WI38 (cell line): ENCODE data around the gene PBX1.
A peak's percentile ranks its signal among the peaks of the same experiment; 100 is the strongest.

Experiments
- H3K4me3 ChIP-seq: 2 replicates; pipeline ENCODE4 v1.5.1; 2011; ENCODE audit warnings: low read depth, mild to moderate bottlenecking, control low read depth, low read length
- TF ChIP-seq, protein P1 (sequence below): IDR thresholded peaks from 2 replicates; pipeline ENCODE4 v1.5.1; 2012; ENCODE audit warnings: low read depth, mild to moderate bottlenecking, control low read depth, low read length

The PBX1 gene

DNA sequence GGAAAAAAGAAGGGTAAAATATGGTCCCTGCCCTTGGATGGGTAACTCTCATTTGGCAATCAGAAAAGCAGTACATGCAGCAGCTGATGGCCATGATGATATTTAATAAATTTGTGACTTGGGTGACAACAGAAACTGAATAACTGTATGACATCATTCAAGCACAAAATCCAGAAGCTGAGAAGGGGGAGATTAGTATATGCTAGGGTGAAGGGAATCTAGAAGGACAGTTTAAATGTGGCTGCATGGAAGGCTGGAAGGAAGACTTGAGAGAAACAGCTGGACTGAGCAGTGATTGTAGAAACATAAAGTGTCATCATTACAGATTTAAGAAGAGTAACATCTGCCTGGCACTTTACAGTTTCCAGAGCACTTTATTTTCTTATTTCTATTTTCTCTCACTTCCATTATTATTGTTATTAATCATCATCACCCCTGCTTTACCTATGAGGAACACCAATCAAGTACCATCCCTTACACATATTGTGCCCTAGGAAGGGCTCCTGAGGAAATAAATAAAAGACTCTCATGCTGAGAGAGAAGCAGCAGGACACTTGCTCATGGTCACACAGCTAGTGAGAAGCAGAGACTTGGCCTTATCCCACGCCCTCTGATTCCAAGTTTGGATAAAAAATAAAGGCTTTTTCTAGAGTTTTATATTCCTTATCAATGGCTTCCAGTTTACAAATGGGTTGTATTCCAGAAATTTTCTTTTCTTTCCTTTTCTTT lies 207.2 kb downstream of the PBX1 start:
- H3K4me3 ChIP-seq = no peak overlapping the region
- TF ChIP-seq, protein P1, sequence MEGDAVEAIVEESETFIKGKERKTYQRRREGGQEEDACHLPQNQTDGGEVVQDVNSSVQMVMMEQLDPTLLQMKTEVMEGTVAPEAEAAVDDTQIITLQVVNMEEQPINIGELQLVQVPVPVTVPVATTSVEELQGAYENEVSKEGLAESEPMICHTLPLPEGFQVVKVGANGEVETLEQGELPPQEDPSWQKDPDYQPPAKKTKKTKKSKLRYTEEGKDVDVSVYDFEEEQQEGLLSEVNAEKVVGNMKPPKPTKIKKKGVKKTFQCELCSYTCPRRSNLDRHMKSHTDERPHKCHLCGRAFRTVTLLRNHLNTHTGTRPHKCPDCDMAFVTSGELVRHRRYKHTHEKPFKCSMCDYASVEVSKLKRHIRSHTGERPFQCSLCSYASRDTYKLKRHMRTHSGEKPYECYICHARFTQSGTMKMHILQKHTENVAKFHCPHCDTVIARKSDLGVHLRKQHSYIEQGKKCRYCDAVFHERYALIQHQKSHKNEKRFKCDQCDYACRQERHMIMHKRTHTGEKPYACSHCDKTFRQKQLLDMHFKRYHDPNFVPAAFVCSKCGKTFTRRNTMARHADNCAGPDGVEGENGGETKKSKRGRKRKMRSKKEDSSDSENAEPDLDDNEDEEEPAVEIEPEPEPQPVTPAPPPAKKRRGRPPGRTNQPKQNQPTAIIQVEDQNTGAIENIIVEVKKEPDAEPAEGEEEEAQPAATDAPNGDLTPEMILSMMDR = no peak

DNA sequence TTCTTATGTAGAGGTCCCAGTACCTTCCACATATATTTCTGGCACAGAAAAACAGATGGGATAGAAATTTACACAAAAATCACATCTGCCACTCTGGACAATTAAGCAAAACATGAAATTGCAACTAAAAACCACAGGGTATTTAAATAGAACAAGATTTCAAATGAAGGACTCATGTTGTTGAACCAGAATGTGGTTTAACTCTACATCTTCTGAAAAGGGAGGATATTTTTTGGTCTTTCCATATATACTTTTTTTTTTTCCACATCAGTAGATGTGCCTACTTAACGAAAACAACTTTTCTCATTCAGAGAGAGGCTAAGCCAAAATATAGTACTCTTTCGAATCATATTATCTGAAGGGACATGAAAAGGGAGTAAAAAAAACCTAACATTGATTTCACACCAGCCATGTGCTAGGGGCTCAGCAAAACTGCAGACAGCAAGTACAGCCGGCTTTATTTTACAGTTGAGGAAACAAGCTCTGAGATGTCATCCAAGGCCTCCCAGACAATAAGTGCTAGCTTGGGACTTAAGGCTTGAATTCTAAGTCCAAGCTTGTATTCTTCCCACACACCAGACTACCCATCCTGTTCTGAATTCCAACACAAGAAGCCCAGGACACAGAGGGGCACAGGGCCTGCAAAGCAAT lies 208.9 kb downstream of the PBX1 start:
- TF ChIP-seq, protein P1 = no peak
- no peak overlapping the region for H3K4me3 ChIP-seq

DNA sequence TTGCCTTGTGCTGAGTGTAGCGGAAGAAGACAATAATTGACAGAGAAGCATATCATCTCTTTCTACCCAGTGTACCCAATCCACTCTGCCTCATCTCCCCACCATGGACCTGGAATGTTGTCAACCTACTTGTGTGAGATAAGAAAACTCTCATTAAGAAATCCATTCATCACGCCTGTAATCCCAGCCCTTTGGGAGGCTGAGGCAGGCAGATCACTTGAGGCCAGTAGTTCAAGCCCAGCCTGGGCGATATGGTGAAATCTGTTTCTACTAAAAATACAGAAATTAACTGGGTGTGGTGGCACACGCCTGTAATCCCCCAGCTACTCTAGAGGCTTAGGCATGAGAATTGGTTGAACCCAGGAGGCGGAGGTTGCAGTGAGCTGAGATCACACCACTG lies 209.6 kb downstream of the PBX1 start:
- no peak overlapping the region for H3K4me3 ChIP-seq
- TF ChIP-seq, protein P1 = no peak

DNA sequence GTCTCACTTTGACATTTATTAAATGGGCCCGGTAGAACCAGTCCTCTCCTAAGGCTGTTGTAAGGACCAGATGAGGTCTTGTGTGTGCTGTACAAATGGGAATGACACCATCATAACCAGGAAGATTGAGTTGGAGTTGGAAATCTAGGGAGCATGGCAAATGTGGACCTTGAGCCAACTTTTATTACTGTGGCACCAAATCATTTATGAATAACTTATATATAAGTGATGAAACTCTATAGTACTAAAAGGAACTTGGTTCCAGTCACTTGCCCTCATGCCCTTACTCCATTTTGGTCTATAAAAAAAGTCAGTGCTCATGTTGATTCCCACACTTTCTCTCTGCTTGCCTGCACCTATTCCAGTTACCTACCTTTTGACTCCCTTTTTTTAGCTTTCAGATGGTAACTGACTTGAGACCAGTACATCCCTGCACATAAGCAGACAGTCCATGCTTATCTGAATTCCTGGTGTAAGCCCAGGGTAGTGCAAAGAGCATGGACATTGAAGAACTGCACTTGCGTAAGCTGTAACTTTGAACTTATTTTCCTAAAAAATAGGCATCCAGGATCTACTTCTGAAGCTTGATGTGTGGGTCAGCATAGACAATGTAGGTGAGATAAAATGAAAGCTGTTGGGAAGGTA lies 210.6 kb downstream of the PBX1 start:
- no peak overlapping the region for H3K4me3 ChIP-seq
- TF ChIP-seq, protein P1 = no peak

DNA sequence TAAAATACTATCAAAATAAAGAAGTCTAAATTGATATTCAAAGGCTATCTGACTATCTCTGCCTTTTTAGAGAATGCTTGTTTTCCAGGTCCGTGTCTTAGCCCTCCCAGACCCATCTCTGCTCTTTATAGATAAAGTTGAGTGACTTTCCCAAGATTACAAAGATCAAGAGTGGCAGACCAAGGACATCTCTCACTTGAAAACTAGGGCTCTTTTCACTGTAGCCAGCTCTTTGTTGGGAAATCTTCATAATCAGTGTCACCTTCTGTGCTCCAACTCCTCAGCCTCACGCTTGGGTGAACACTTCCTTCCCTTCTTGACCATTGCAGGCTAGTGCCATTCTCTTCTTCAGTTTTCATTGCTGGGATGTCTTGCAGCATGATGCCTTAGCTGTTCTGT lies 211.1 kb downstream of the PBX1 start:
- H3K4me3 ChIP-seq = no peak overlapping the region

DNA sequence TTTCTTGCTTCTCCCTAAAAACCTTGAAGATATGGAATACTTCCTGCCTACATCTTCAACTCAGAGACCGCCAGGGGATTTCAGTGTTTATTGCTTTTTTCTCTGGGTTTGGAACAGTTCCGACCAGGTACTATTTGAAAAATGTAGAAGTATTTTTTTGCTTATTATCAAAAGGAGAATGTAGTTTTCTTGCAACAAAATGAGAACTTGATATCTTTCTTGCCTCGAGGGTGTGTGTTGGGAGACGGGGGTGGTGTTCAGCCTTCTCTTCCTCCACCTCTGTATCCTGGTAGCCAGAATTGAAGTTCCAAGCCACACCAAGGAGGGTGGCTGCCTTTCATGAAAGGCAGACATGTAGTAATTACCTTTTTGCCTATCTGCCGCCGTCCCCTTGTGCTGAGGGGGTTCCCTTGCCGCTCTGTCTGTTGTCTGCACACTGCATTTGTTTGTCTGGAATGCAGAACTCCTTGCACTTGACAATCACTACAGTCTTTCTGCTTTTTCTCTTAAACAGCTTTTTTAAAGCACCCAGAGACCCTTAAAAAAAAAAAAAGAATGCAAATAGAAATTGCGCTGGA lies 212.1 kb downstream of the PBX1 start:
- TF ChIP-seq, protein P1 = peak; percentile 17; the same call in 1 of the 2 replicates
- H3K4me3 ChIP-seq = 0 out of 2 replicates have a peak overlapping the region, but pooled peaks have one; percentile 3

More for the DNA sequence above, 211.1 kb downstream of the PBX1 start:
- TF ChIP-seq, protein P1 = no peak
